Aorta (tissue), 5 donors: ENCODE measurements around the gene ZBED1. TPM values are rescaled to one million over a fixed set of nuclear protein-coding genes. Genes with fewer than 3 reads are reported as not detected.
"Not testable (repeated sequence)": the region's sequence is repeated elsewhere in the genome, so short reads cannot be mapped to it uniquely, and the experiment has no call there.

ENCODE experiments used
- ATAC-seq: fragments of 200-7000 bp; cut with Tn5 transposase; one replicate; pipeline ENCODE4 v1.9.1; 2022; ENCODE audit warnings: moderate library complexity; ENCODE audit not compliant: low FRiP score
- DNase-seq, 2 donors: peaks; one replicate each; pipeline ENCODE4 v3.0.0-alpha.2; 2020
- H3K27ac ChIP-seq, 2 donors: one replicate each; pipeline ENCODE4 v1.5.1; 2013; ENCODE audit warnings: low read length in 2 of 2, mild to moderate bottlenecking in 2 of 2, moderate library complexity in 2 of 2, control low read depth in 1 of 2, inconsistent platforms in 1 of 2, low read depth in 1 of 2
- H3K27me3 ChIP-seq, 2 donors: one replicate each; pipeline ENCODE4 v1.6.1; 2013; ENCODE audit warnings: control low read depth in 1 of 2, low read length in 1 of 2, mild to moderate bottlenecking in 1 of 2, moderate library complexity in 1 of 2; ENCODE audit not compliant: insufficient read depth in 2 of 2, control insufficient read depth in 1 of 2
- H3K36me3 ChIP-seq, 2 donors: one replicate each; pipeline ENCODE4 v1.6.1; 2013; ENCODE audit warnings: control low read depth in 1 of 2, low read length in 1 of 2, mild to moderate bottlenecking in 1 of 2; ENCODE audit not compliant: insufficient read depth in 2 of 2, control insufficient read depth in 1 of 2
- H3K4me1 ChIP-seq, 2 donors: one replicate each; pipeline ENCODE4 v1.6.1; 2013; ENCODE audit warnings: low read length in 2 of 2, control low read depth in 1 of 2, mild to moderate bottlenecking in 1 of 2, moderate library complexity in 1 of 2; ENCODE audit not compliant: insufficient read depth in 2 of 2, control insufficient read depth in 1 of 2
- H3K4me3 ChIP-seq, 2 donors: one replicate each; pipeline ENCODE4 v1.5.1; 2013; ENCODE audit warnings: low read length in 2 of 2, control low read depth in 1 of 2, mild to moderate bottlenecking in 1 of 2
- H3K9me3 ChIP-seq: one replicate; pipeline ENCODE4 v1.6.1; 2013; ENCODE audit warnings: mild to moderate bottlenecking, low read length; ENCODE audit not compliant: control insufficient read depth
- WGBS, 2 donors: extraction: QIAGEN DNeasy Blood & Tissue Kit; methylation state at CpG; one replicate each; pipeline ENCODE4 v1.1.7; 2013; 5-methylcytosine and 5-hydroxymethylcytosine counted together
- intact Hi-C, 2 donors: fragments of 100-400 bp; cut with DNase I; formaldehyde crosslinking; loops; one replicate each; pipeline versions ENCODE4 v1.14.2 to v1.15.0; 2022
- polyA plus RNA-seq, 2 donors: library from polyadenylated mRNA; stranded (reverse); fragments of 200-250 nt; gene quantifications; one replicate each; pipeline ENCODE4 v1.2.3, GENCODE V29; 2013
- total RNA-seq, 2 donors: library from RNA; stranded (reverse); fragmentation: NEBNext Ultra II Directional; extraction: Animal tissue kit (Norgen Biotek cat#: 25700); gene quantifications; one replicate each; pipeline ENCODE4 v1.2.1, GENCODE V29; 2021
- donor health status: healthy with polysubstance abuse.
- donor health status: Bipolar disorder and iron deficiency.
- donor health status: DM: no; HTN: no; CAD: no.
- donor health status: DM: no; HTN: no; CAD: no.
- donor health status: DM: yes; HTN: yes; CAD: no.

Gene ZBED1
- total and polyA plus RNA-seq, 4 donors: 15.2 to 33.5 (median 23.4) TPM

DNA sequence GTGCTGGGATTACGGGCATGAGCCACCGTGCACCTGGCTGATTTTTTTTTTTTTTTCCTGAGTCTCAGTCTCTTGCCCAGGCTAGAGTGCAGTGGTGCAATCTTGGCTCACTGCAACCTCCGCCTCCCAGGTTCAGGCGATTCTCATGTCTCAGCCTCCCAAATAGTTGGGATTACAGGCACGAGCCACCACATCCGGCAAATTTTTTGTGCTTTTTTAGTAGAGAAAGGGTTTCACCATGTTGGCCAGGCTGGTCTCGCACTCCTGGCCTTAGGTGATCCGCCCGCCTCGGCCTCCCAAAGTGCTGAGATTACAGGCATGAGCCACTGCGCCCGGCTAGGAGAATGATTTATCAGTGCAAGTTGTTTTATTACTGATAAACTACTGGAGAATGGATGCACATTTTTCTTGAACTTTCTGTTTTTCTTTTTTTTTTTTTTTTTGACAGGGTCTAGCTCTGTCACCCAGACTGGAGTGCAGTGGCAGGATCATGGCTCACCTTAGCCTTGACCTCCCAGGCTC lies 39.7 kb upstream of the ZBED1 start:
- intact Hi-C loops: no loop called here
- WGBS, 2 donors: 71% methylated on average over 12 of the region's 12 CpGs; no CpG with 5 or more reads in 1 of the 2 donors
- Histone ChIP-seq H3K36me3 (no peaks in the 10 kb centered on the region), H3K4me1 (no peaks in the 10 kb centered on the region), H3K27me3 (no peaks in the 10 kb centered on the region), H3K27ac (no peak overlapping the region), H3K9me3 (peaks cover 3% of the 10 kb centered on the region), H3K4me3 (no peak overlapping the region)
- ATAC-seq: no peak
- DNase-seq: no peak

- no peaks in the 10 kb centered on the region for H3K4me1 ChIP-seq
- no peak for ATAC-seq
Measured at GRCh38 chrX:2539586-2539985, 38.8 kb upstream of the ZBED1 start.

GRCh38 chrX:2538031-2538757 lies 37.4 kb upstream of the ZBED1 start:
- WGBS, 2 donors: 46 to 47% methylated on average over 15 of the region's 15 CpGs

More at GRCh38 chrX:2539586-2539985, 38.8 kb upstream of the ZBED1 start:
- Histone ChIP-seq H3K4me3 (no peak overlapping the region), H3K27me3 (no peaks in the 10 kb centered on the region), H3K36me3 (no peaks in the 10 kb centered on the region), H3K9me3 (peaks cover 3% of the 10 kb centered on the region), H3K27ac (no peak overlapping the region)
- 36 to 66% methylated on average over 3 of the region's 3 CpGs for WGBS, 2 donors
- intact Hi-C loops: no loop called here
- DNase-seq: no peak

GRCh38 chrX:2536974-2537373 lies 36.2 kb upstream of the ZBED1 start:
- WGBS, 2 donors: 12 to 23% methylated on average over 5 of the region's 5 CpGs
- intact Hi-C loops: no loop called here
- DNase-seq: no peak

More at GRCh38 chrX:2538031-2538757, 37.4 kb upstream of the ZBED1 start:
- no peaks in the 10 kb centered on the region for H3K9me3 ChIP-seq
- intact Hi-C loops: no loop called here
- no peaks in the 10 kb centered on the region for H3K27me3 ChIP-seq
- no peaks in the 10 kb centered on the region for H3K4me1 ChIP-seq
- DNase-seq (no peak), ATAC-seq (no peak)
- no peak overlapping the region for H3K4me3 ChIP-seq
- H3K27ac ChIP-seq: no peak overlapping the region
- no peaks in the 10 kb centered on the region for H3K36me3 ChIP-seq

DNA sequence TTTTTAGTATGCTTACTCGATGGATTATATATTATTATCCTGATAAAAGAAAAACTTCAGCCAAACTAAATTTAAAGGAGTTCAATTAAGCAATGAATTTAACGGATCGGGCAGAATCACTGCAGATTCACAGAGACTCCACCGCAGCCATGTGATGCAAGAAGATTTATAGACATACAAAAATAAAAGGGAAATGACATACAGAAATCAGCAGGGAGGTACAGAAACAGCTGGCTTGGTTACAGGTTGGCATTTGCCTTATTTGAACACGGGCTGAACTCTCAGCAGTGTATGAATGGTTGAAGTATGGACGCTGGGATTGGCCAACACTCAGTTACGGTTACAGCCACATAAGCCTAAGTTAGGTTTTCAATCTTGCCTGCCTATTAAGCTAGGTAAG lies 35.4 kb upstream of the ZBED1 start:
- Histone ChIP-seq H3K4me1 (no peaks in the 10 kb centered on the region), H3K36me3 (no peaks in the 10 kb centered on the region), H3K27me3 (no peaks in the 10 kb centered on the region), H3K27ac (no peak overlapping the region), H3K9me3 (no peaks in the 10 kb centered on the region), H3K4me3 (no peak overlapping the region)
- intact Hi-C loops: no loop called here
- ATAC-seq (no peak), DNase-seq (no peak)
- 84 to 85% methylated on average over 7 of the region's 7 CpGs for WGBS, 2 donors

More at GRCh38 chrX:2536974-2537373, 36.2 kb upstream of the ZBED1 start:
- no peak for ATAC-seq
- Histone ChIP-seq H3K27ac (no peak overlapping the region), H3K4me3 (no peak overlapping the region), H3K27me3 (no peaks in the 10 kb centered on the region), H3K36me3 (no peaks in the 10 kb centered on the region), H3K9me3 (no peaks in the 10 kb centered on the region), H3K4me1 (no peaks in the 10 kb centered on the region)

- H3K27me3 ChIP-seq, H3K4me1 ChIP-seq, H3K36me3 ChIP-seq, intact Hi-C loops, DNase-seq, H3K9me3 ChIP-seq, ATAC-seq, H3K27ac ChIP-seq, H3K4me3 ChIP-seq: not testable (repeated sequence)
- WGBS, 2 donors: 59 to 65% methylated on average over 4 to 5 of the region's 5 CpGs
Measured at GRCh38 chrX:2534261-2535021, 33.7 kb upstream of the ZBED1 start.

DNA sequence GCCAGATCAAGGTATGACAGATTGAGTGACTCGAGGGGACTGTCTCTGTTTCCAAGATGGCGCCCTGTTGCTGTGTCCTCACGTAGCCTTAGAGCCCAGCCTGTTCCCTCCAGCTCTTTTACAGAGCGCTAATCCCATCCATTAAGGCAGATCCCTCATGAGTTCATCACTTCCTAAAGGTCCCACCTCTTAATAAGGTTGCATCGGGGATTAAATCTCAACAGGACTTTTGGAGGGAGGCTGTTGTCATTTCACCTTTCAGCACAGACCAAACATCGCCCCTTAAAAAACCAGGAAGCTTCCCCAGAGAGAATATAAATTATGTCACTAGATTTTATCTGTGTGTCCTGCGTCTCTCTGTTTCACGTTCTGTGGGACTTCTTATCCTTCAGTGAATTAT lies 32.6 kb upstream of the ZBED1 start:
- intact Hi-C loops: no loop called here

DNA sequence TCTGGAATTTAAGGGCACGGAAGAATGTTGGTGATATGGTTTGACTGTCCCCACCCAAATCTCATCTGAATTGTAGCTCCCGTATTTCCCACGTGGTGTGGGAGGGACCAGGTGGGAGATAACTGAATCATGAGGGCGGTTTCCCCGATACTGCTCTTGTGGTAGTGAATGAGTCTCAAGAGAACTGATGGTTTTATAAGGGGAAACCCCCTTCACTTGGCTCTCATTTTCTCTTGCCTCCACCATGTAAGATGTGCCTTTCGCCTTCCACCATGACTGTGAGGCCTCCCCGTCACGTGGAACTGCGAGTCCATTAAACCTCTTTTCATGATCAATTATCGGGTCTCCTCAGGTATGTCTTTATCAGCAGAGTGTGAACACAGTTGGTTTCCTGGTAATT lies 25.6 kb upstream of the ZBED1 start:
- ATAC-seq (no peak), DNase-seq (no peak)
- no peak overlapping the region for H3K27ac ChIP-seq
- no peak overlapping the region for H3K4me3 ChIP-seq
- H3K4me1 ChIP-seq: no peaks in the 10 kb centered on the region
- WGBS, 2 donors: 88 to 90% methylated on average over 10 of the region's 10 CpGs
- intact Hi-C loops: no loop called here
- no peaks in the 10 kb centered on the region for H3K36me3 ChIP-seq
- H3K9me3 ChIP-seq: no peaks in the 10 kb centered on the region
- peaks cover 0 to 1% of the 10 kb centered on the region in 2 donors for H3K27me3 ChIP-seq

More for the DNA sequence above, 32.6 kb upstream of the ZBED1 start:
- Histone ChIP-seq H3K9me3 (no peaks in the 10 kb centered on the region), H3K27ac (no peak overlapping the region), H3K4me1 (no peaks in the 10 kb centered on the region), H3K36me3 (no peaks in the 10 kb centered on the region), H3K27me3 (no peaks in the 10 kb centered on the region), H3K4me3 (no peak overlapping the region)
- no peak for ATAC-seq
- WGBS, 2 donors: 50 to 54% methylated on average over 8 of the region's 8 CpGs
- DNase-seq: no peak
